ENCODE results near the gene PTPRCAP. TPM values are rescaled to one million over a fixed set of nuclear protein-coding genes. Genes with fewer than 3 reads are reported as not detected.

Gene PTPRCAP
- total and polyA plus RNA-seq, 2 donors from 2014 or later, result 4.7 to 20.3 TPM

- H3K9ac ChIP-seq (ENCODE audit: low read length in 3 of 3), result no peak overlapping the region
- H3K27me3 ChIP-seq (ENCODE audit: control insufficient read depth, insufficient read depth, low read length), result no peaks in the 10 kb centered on the region
- intact Hi-C loops (cut with DNase I), result no loop called here
- no peak overlapping the region for H3K4me3 ChIP-seq (ENCODE audit: low read length in 3 of 3)
- TF ChIP-seq CTCF (IDR thresholded peaks at IDR 0.05; ENCODE audit: borderline replicate concordance, extremely low read depth, insufficient read depth), result no peak
- peaks cover 0 to 7% (median 3%) of the 10 kb centered on the region in 3 donors for H3K4me1 ChIP-seq (ENCODE audit: control insufficient read depth in 2 of 3, insufficient read depth in 2 of 3, low read depth in 1 of 3, low read length in 3 of 3)
- H3K9me3 ChIP-seq (ENCODE audit: control insufficient read depth in 2 of 3, insufficient read depth in 1 of 3, low read length in 3 of 3), result no peaks in the 10 kb centered on the region
- H3K36me3 ChIP-seq (ENCODE audit: control insufficient read depth in 2 of 3, insufficient read depth in 3 of 3, low read length in 3 of 3), result peaks cover 0 to 9% (median 9%) of the 10 kb centered on the region in 3 donors
- no peak for FAIRE-seq
- no peak overlapping the region for H3K27ac ChIP-seq (ENCODE audit: low read depth in 2 of 2, low read length in 2 of 2)
- no peak for DNase-seq
Measured at GRCh38 chr11:67433536-67434394, 3.7 kb downstream of the PTPRCAP start.

- no peak for TF ChIP-seq CTCF (IDR thresholded peaks at IDR 0.05; ENCODE audit: borderline replicate concordance, extremely low read depth, insufficient read depth)
- intact Hi-C loops (cut with DNase I), result no loop called here
- FAIRE-seq (no peak), DNase-seq (no peak)
- peaks cover 0 to 9% (median 8%) of the 10 kb centered on the region in 3 donors for H3K36me3 ChIP-seq (ENCODE audit: control insufficient read depth in 2 of 3, insufficient read depth in 3 of 3, low read length in 3 of 3)
- no peaks in the 10 kb centered on the region for H3K9me3 ChIP-seq (ENCODE audit: control insufficient read depth in 2 of 3, insufficient read depth in 1 of 3, low read length in 3 of 3)
- peaks cover 0 to 7% (median 4%) of the 10 kb centered on the region in 3 donors for H3K4me1 ChIP-seq (ENCODE audit: control insufficient read depth in 2 of 3, insufficient read depth in 2 of 3, low read depth in 1 of 3, low read length in 3 of 3)
- H3K4me3 ChIP-seq (ENCODE audit: low read length in 3 of 3), result no peak overlapping the region
- H3K27ac ChIP-seq (ENCODE audit: low read depth in 2 of 2, low read length in 2 of 2), result no peak overlapping the region
- H3K9ac ChIP-seq (ENCODE audit: low read length in 3 of 3), result no peak overlapping the region
- H3K27me3 ChIP-seq (ENCODE audit: control insufficient read depth, insufficient read depth, low read length), result no peaks in the 10 kb centered on the region
Measured at GRCh38 chr11:67432655-67433349, 4.7 kb downstream of the PTPRCAP start.

DNA sequence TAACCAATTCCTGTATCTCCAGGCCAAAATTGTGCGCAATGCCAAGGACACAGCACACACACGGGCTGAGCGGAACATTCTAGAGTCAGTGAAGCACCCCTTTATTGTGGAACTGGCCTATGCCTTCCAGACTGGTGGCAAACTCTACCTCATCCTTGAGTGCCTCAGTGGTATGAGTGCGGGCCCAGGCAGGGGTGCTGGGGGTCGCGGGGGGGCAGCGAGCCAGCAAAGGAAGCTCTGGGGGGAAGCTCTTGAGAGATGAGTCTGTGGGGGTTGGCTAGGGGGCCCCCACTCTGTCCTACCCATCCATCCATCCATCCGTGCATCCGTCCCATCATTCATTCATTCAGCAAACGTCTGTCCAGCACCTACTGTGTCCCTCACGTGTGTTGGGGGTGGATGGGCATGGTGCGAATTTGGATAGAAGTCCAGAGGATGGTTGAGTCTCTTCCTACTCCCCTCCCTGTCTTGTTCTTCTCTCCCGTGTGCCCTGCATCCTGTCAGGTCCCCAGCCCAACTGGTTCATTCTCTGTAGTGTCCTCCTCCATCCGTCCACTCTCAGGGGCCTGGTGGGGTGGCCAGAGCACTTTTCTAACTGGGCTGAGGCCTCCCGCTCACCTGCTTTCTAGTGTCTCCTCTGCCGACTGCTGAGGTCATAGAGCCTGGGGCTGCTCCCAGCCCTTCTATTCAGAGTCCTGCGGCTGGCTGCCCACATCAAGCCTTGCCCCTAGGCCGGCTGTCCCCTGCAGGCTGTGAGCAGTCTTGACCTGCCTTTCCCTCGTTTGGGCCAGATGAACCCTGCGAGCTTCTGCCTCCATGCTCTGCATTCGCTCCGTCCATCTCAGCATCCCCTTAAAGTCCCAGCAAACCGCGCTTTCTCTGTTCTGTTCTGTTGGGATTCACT lies 5.9 kb downstream of the PTPRCAP start:
- no peaks in the 10 kb centered on the region for H3K9me3 ChIP-seq (ENCODE audit: control insufficient read depth in 2 of 3, insufficient read depth in 1 of 3, low read length in 3 of 3)
- no peaks in the 10 kb centered on the region for H3K27me3 ChIP-seq (ENCODE audit: control insufficient read depth, insufficient read depth, low read length)
- peaks cover 0 to 9% (median 6%) of the 10 kb centered on the region in 3 donors for H3K36me3 ChIP-seq (ENCODE audit: control insufficient read depth in 2 of 3, insufficient read depth in 3 of 3, low read length in 3 of 3)
- TF ChIP-seq CTCF (IDR thresholded peaks at IDR 0.05; ENCODE audit: borderline replicate concordance, extremely low read depth, insufficient read depth), result no peak
- no peak for FAIRE-seq
- H3K4me3 ChIP-seq (ENCODE audit: low read length in 3 of 3), result no peak overlapping the region
- H3K4me1 ChIP-seq (ENCODE audit: control insufficient read depth in 2 of 3, insufficient read depth in 2 of 3, low read depth in 1 of 3, low read length in 3 of 3), result peaks cover 0 to 7% (median 4%) of the 10 kb centered on the region in 3 donors
- H3K9ac ChIP-seq (ENCODE audit: low read length in 3 of 3), result no peak overlapping the region
- intact Hi-C loops (cut with DNase I), result no loop called here
- DNase-seq, result no peak
- no peak overlapping the region for H3K27ac ChIP-seq (ENCODE audit: low read depth in 2 of 2, low read length in 2 of 2)

Measured in kidney (tissue), 14 donors.